ENCODE data around the gene MMP17. TPM values are rescaled to one million over a fixed set of nuclear protein-coding genes. Genes with fewer than 3 reads are reported as not detected.

The MMP17 gene
- total RNA-seq, 2 donors from 2014 or later, result 4.6 to 12.1 TPM

- Histone ChIP-seq H3K27me3 (replicated peaks; ENCODE audit: insufficient read depth) (no peaks in the 10 kb centered on the region), H3K27ac (no peak overlapping the region), H3K36me3 (peaks cover 59% of the 10 kb centered on the region), H3K9me3 (no peaks in the 10 kb centered on the region), H3K4me3 (no peak overlapping the region), H3K4me1 (ENCODE audit: control insufficient read depth in 1 of 2, low read depth in 2 of 2) (no peaks in the 10 kb centered on the region)
- DNase-seq (ENCODE audit: low spot score), result no peak
- TF ChIP-seq CTCF (IDR thresholded peaks at IDR 0.05), result no peak
- ATAC-seq (ENCODE audit: insufficient number of reproducible peaks, low FRiP score, low read depth), result no peak
Measured at GRCh38 chr12:131793243-131794022, 34.8 kb upstream of the MMP17 start.

- Histone ChIP-seq H3K4me3 (no peak overlapping the region), H3K36me3 (peaks cover 62% of the 10 kb centered on the region), H3K9me3 (no peaks in the 10 kb centered on the region), H3K4me1 (ENCODE audit: control insufficient read depth in 1 of 2, low read depth in 2 of 2) (no peaks in the 10 kb centered on the region), H3K27me3 (replicated peaks; ENCODE audit: insufficient read depth) (no peaks in the 10 kb centered on the region), H3K27ac (no peak overlapping the region)
- ATAC-seq (ENCODE audit: insufficient number of reproducible peaks, low FRiP score, low read depth) (no peak), DNase-seq (ENCODE audit: low spot score) (no peak)
- TF ChIP-seq CTCF (IDR thresholded peaks at IDR 0.05), result no peak
Measured at GRCh38 chr12:131794061-131794460, 34.1 kb upstream of the MMP17 start.

GRCh38 chr12:131794573-131794972 is 33.6 kb upstream of the MMP17 start:
- ATAC-seq (ENCODE audit: insufficient number of reproducible peaks, low FRiP score, low read depth) (no peak), DNase-seq (ENCODE audit: low spot score) (no peak)
- Histone ChIP-seq H3K9me3 (no peaks in the 10 kb centered on the region), H3K27ac (no peak overlapping the region), H3K27me3 (replicated peaks; ENCODE audit: insufficient read depth) (no peaks in the 10 kb centered on the region), H3K4me1 (ENCODE audit: control insufficient read depth in 1 of 2, low read depth in 2 of 2) (no peaks in the 10 kb centered on the region), H3K36me3 (peaks cover 67% of the 10 kb centered on the region), H3K4me3 (no peak overlapping the region)
- TF ChIP-seq CTCF (IDR thresholded peaks at IDR 0.05), result no peak

- Histone ChIP-seq H3K4me1 (ENCODE audit: control insufficient read depth in 1 of 2, low read depth in 2 of 2) (no peaks in the 10 kb centered on the region), H3K27me3 (replicated peaks; ENCODE audit: insufficient read depth) (no peaks in the 10 kb centered on the region), H3K4me3 (no peak overlapping the region), H3K27ac (no peak overlapping the region), H3K9me3 (no peaks in the 10 kb centered on the region), H3K36me3 (peaks cover 72% of the 10 kb centered on the region)
- DNase-seq (ENCODE audit: low spot score) (no peak), ATAC-seq (ENCODE audit: insufficient number of reproducible peaks, low FRiP score, low read depth) (no peak)
- TF ChIP-seq CTCF (IDR thresholded peaks at IDR 0.05), result no peak
Measured at GRCh38 chr12:131795064-131795463, 33.1 kb upstream of the MMP17 start.

- TF ChIP-seq CTCF (IDR thresholded peaks at IDR 0.05), result no peak
- no peak overlapping the region for H3K27ac ChIP-seq
- no peak overlapping the region for H3K4me3 ChIP-seq
- H3K4me1 ChIP-seq (ENCODE audit: control insufficient read depth in 1 of 2, low read depth in 2 of 2), result no peaks in the 10 kb centered on the region
- H3K36me3 ChIP-seq, result peaks cover 75% of the 10 kb centered on the region
- DNase-seq (ENCODE audit: low spot score) (no peak), ATAC-seq (ENCODE audit: insufficient number of reproducible peaks, low FRiP score, low read depth) (no peak)
- no peaks in the 10 kb centered on the region for H3K9me3 ChIP-seq
- no peaks in the 10 kb centered on the region for H3K27me3 ChIP-seq (replicated peaks; ENCODE audit: insufficient read depth)
Measured at GRCh38 chr12:131795690-131796410, 32.3 kb upstream of the MMP17 start.
